Measurements from ENCODE around the gene PLXNA1. TPM values are rescaled to one million over a fixed set of nuclear protein-coding genes. Genes with fewer than 3 reads are reported as not detected.

Gene PLXNA1
- total RNA-seq, 1 experiment from 2014 or later = 30.3 TPM

GRCh38 chr3:126990890-126991289 is 8.0 kb downstream of the PLXNA1 start:
- Histone ChIP-seq H4K20me1 (ENCODE audit: insufficient read depth) (no peaks in the 10 kb centered on the region), H3K36me3 (ENCODE audit: control insufficient read depth in 1 of 2, insufficient read depth in 2 of 2, low read length in 2 of 2) (peaks cover 0 to 10% of the 10 kb centered on the region in 2 experiments; a peak in 2 of 4 replicates), H3K9ac (ENCODE audit: low read length) (no peak overlapping the region), H2AFZ (ENCODE audit: low read depth, low read length, poor library complexity, severe bottlenecking) (no peak overlapping the region), H3K27me3 (ENCODE audit: insufficient read depth, low read length) (no peaks in the 10 kb centered on the region), H3K27ac (ENCODE audit: low read depth, low read length) (no peak overlapping the region), H3K4me1 (ENCODE audit: control insufficient read depth in 1 of 2, insufficient read depth in 2 of 2, low read length in 2 of 2) (no peaks in the 10 kb centered on the region; a peak in 1 of 4 replicates), H3K79me2 (ENCODE audit: insufficient read depth, low read length) (peaks cover 47% of the 10 kb centered on the region), H3K9me2 (ENCODE audit: insufficient read depth) (no peaks in the 10 kb centered on the region), H3K4me2 (ENCODE audit: low read length) (no peak overlapping the region), H3K4me3 (replicated peaks in 1 of 2; ENCODE audit: low read depth in 1 of 2, low read length in 2 of 2) (no peak overlapping the region), H3K9me3 (ENCODE audit: control insufficient read depth in 1 of 2, insufficient read depth in 1 of 2, low read depth in 1 of 2, low read length in 2 of 2) (no peaks in the 10 kb centered on the region)
- intact Hi-C loops (cut with micrococcal nuclease) = no loop called here
- TF ChIP-seq SRF (IDR thresholded peaks at IDR 0.05; ENCODE audit: low read depth) (no peak), EZH2 (IDR thresholded peaks at IDR 0.05) (no peak), ZNF274 (IDR thresholded peaks at IDR 0.05; ENCODE audit: low read depth, low read length) (no peak), SP1 (IDR thresholded peaks at IDR 0.05; ENCODE audit: low read depth) (no peak), YY1 (IDR thresholded peaks at IDR 0.05; ENCODE audit: extremely low read depth, insufficient replicate concordance, low read depth, low read length) (no peak), POLR2AphosphoS5 (IDR thresholded peaks at IDR 0.05; ENCODE audit: low read depth, low read length) (no peak), CBX3 (IDR thresholded peaks at IDR 0.05; ENCODE audit: low read depth) (no peak), SIN3A (IDR thresholded peaks at IDR 0.05; ENCODE audit: low read depth) (no peak), ATF3 (IDR thresholded peaks at IDR 0.05) (no peak), ELF1 (IDR thresholded peaks at IDR 0.05; ENCODE audit: borderline replicate concordance, low read depth) (no peak), ZFX (IDR thresholded peaks at IDR 0.05) (no peak)
- ChIA-PET CTCF (no interaction called here), RAD21 (ENCODE audit: low non-redundant PET in 1 of 2, low total read pairs in 2 of 2, uncharacterized antibody in 2 of 2, unreplicated experiment in 2 of 2) (no interaction called here), POLR2A (no interaction called here)
- BruUV-seq (replicated peaks) = no TSS peak
- DNase-seq (ENCODE audit: low read depth, low spot score) (no peak), ATAC-seq (no peak)
